Measurements from ENCODE around the gene ZNF827.

Gene ZNF827

DNA sequence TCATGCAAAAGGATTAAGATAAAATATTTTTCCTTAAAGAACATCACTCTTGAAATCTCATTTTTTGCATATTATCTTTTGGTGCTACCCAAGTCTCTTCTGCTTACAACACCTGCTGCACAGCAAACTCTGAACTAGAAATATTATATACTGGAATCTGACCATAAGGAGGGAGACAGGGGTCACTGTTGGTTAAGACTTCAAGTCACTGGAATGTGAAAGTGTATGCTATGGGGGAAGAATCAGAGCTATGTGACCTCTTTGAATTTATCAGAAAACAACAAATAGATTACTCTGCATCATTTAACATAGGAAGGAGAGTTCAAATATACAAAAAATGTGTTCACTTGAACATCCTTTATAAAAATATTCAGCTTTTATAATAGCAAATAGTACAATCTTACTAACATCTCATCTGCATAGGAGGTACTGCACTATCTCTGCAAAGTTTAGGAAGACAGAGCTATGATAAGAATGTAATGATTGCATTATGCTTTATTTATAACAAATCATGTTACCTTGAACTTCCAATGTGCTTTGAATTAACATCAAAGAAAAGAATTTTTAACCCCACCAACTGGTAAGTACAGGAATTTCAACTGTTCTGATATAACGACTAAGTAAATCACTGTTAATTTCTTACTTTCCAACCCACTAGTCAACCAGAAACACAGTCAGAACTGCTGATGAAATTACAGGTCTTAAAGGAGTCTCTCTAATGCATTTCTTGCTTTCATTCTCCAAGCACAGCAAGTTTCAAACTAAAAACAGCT, 69.8 kb downstream of the ZNF827 start:
- DNase-seq (ENCODE audit: extremely low read depth in 1 of 2, low read depth in 1 of 2), result no peak

- DNase-seq (ENCODE audit: extremely low read depth in 1 of 2, low read depth in 1 of 2), result no peak
Observed at GRCh38 chr4:145867406-145867805, 71.2 kb downstream of the ZNF827 start.

DNA sequence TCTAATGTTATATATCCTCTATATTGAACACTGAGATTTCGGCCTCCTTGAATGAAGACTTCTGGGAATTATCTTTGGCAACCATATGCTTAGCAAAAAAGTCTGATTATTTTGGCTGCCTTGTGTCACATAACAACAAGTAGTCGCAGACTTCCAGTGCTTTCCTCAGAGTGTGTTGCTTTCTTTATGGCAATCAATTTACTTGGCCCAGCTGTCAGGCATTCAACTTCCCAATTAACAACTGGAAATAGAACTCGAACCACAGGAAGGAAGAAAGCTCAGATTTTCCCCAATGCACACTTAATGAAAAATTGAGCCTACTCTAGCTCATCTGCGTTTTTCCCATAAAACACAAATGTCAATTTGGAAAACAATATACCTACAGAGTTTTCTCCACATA, 71.6 kb downstream of the ZNF827 start:
- DNase-seq (ENCODE audit: extremely low read depth in 1 of 2, low read depth in 1 of 2), result no peak

DNA sequence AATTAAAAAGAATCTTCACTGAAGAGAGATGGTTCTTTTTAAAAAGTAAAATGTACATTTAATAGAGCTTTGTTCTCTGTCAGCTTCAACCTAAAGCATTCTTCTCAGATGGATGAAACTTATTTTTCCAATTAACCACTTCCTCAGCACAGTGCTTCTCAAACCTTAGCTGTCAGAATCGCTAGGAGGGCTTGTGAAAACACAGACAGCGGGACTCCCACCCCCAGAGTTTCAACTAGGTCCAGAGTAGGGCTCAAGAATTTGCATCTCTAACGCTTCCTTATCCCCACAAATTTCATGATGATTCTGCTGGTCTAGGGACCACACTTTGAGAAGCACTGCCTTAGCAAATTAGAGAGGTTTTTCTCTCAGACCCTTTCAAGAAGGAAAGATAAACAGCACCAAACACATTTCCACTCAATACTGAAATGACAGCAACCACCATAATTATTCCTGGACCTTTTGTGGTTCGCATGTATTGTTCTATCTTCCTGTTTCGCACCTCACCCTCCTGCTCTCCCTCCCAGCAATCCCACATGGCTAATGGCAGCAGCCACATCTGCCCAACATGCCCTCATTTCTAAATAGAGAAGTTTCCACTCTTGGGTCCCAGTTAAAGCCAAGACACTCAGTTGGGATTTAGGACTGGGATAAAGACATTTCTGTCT, 73.2 kb downstream of the ZNF827 start:
- no peak for DNase-seq (ENCODE audit: extremely low read depth in 1 of 2, low read depth in 1 of 2)

DNA sequence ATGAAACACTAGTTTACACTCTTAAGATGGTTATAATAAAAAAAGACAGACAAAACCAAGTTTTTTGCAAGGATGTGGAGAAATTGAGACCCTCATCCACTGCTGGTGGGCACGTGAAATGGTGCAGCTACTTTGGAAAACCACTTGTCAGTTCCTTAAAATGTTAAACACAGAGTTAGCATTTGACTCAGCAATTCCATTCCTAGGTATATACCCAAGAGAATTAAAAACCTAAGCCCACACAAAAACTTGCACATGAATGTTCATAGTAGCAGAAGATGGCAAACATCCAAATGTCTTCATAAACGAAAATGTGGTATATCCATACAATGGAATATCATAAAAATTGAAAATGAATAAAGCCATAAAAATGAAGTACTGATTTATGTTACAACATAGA, 75.4 kb downstream of the ZNF827 start:
- DNase-seq (ENCODE audit: extremely low read depth in 1 of 2, low read depth in 1 of 2), result no peak

DNA sequence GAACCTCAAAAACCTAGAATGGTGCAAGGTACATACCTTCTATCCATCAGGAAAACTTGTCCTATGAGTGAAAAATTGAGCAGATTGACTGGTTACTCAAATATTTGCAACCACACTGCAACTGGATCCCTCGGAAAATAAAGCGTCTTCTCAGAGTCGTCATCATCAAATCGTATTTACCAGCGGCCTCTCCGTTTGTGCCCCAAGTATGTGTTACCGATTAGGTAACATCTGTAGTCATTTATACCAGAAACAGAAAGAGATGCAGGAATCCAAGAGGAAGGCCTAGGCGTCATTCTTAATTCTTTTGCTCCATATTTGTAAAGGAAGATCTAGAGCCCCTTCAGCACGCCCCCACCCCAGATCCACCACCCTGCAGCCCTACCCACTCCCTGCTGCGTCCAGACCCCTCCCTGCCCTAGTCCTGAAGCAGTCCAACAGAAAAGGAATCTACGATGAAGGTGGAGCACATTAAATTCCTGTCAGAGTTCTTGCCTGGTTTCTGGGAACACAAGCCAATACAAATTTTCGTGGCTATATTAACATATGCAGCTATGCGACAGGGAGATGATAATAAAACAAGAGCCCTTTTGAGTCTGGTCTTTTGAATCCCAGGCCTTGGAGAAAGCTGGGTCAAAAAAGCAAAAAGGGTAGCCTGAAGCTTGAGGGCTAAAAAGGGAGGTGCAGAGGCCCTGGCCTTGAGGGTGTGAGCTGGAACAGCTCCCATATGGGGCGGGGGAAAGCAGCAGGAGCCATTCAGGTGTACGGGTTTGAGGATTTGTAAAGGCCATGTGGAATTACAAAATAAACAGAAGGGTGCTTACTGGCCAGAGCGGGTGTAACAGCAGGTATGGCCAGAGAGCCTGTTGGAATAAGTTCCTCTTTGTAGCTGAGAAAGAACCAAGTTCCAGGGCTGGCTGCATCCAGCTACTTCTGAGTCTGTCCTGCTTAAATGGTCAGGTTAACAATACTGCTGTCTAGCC, 77.0 kb downstream of the ZNF827 start:
- no peak for DNase-seq (ENCODE audit: extremely low read depth in 1 of 2, low read depth in 1 of 2)

GRCh38 chr4:145860897-145861296, 77.7 kb downstream of the ZNF827 start:
- DNase-seq (ENCODE audit: extremely low read depth in 1 of 2, low read depth in 1 of 2), result no peak

- no peak for DNase-seq (ENCODE audit: extremely low read depth in 1 of 2, low read depth in 1 of 2)
Observed at GRCh38 chr4:145860446-145860845, 78.2 kb downstream of the ZNF827 start.

GRCh38 chr4:145859926-145860325, 78.7 kb downstream of the ZNF827 start:
- no peak for DNase-seq (ENCODE audit: extremely low read depth in 1 of 2, low read depth in 1 of 2)

- no peak for DNase-seq (ENCODE audit: extremely low read depth in 1 of 2, low read depth in 1 of 2)
Observed at GRCh38 chr4:145859426-145859825, 79.2 kb downstream of the ZNF827 start.

GRCh38 chr4:145852256-145852839, 86.3 kb downstream of the ZNF827 start:
- no peak for DNase-seq (ENCODE audit: extremely low read depth in 1 of 2, low read depth in 1 of 2)

DNA sequence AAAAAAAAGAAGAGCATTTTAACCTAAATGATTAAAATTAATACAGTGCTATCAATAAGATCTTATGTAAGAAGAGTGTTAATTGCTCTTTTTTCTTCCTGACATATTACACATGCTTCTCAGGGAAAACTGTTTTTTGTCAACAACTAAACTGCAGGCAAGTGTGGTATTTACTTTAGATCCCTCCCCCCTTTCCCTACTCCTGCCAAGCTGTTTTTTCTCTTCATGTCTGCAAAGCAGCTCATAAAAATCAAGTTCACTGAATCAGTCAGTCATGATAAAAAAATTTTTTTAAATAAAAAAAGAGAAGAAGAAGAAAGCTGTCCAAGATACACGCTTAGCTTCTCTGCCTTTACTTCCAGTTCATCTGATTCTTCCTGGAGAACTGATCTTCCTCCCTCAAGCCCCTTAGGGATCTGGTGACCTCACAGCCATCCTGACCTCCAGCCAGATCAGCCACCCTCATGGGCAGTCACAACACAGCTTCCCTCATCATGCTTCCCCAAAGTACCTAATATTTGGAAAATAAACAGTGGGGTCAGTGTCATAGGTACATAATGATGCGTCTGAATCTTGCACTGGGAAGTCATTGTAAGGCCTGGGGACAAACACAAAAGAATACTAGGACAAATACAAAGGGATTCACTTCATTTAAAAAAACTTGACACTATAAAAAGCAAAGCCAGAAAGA, 87.0 kb downstream of the ZNF827 start:
- no peak for DNase-seq (ENCODE audit: extremely low read depth in 1 of 2, low read depth in 1 of 2)

DNA sequence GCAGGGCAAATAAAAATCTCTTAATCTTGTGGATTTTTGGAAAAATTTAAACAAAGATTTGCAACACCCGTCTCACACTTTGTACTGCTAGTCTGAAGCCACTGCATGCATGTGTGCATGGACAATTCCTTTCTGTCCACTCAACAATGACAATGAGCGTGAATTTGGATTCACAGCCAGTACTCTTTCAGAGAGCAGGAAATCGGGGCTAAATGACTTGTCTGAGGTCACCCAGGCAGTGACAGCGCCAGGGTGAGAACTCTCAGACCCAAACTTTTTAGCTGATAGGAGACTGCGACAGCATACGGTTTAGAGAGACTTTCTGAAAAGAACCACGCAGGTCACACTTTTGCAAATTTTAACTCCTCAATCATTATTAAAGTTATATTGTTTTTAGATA, 90.9 kb downstream of the ZNF827 start:
- DNase-seq (ENCODE audit: extremely low read depth in 1 of 2, low read depth in 1 of 2), result no peak

GRCh38 chr4:145845118-145845517, 93.5 kb downstream of the ZNF827 start:
- no peak for DNase-seq (ENCODE audit: extremely low read depth in 1 of 2, low read depth in 1 of 2)

DNA sequence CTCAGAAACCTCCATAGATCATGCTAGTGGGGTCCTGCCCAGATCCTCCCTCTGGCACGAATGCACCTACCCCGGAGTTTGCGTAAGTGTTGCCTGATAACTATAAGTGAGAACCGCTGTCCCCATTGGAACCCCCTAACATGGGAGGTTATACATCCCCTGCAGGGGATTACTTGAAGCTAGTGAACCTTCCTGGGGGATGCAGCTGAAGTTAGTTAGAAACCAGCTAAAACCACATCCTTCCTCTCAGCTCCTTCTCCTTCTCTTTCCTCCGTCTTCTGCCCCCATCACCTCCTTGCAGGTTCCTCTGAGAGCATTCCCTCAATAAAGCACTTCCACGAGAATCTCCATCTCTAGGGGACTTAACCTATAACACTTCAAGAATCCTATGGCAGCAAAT, 95.0 kb downstream of the ZNF827 start:
- no peak for DNase-seq (ENCODE audit: extremely low read depth in 1 of 2, low read depth in 1 of 2)

DNA sequence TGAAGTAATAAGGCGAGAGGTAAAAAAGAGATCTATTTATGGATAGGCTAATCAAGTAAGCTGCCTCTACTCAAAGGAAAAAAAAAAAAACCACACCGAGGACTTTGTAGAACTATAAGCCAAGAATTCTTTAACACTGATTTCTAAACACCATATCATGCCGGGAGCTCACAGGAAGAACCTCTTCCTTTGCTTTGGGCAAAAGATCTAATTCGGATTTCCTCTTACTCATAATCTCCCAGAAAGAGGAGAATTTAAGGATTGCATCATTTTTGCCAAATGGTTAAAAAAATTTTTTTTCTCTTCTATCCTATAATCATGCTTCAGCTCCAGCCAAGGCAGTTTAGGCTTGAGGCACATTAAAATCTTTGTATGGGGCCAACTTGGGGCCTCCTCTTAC, 95.5 kb downstream of the ZNF827 start:
- DNase-seq (ENCODE audit: extremely low read depth in 1 of 2, low read depth in 1 of 2), result no peak

GRCh38 chr4:145842224-145842887, 96.3 kb downstream of the ZNF827 start:
- no peak for DNase-seq (ENCODE audit: extremely low read depth in 1 of 2, low read depth in 1 of 2)

DNA sequence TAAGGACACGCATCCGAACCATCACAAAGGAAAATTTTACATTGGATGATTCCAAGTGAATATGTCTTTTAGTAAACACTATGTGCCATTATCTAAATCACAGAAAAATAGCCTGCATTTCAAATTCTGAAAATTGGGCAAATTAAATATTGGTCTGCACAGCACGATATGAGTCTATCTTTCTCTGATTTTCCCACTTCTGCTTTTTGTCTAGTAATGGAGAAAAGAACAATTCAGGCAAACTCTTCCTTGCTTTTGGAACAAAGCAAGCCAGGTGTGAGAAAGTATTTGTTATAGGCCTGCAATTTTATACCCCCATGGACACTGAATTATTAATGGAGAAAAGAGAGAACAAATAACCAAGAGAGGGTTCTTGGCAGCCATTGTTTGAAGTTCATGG, 97.8 kb downstream of the ZNF827 start:
- DNase-seq (ENCODE audit: extremely low read depth in 1 of 2, low read depth in 1 of 2), result no peak

DNA sequence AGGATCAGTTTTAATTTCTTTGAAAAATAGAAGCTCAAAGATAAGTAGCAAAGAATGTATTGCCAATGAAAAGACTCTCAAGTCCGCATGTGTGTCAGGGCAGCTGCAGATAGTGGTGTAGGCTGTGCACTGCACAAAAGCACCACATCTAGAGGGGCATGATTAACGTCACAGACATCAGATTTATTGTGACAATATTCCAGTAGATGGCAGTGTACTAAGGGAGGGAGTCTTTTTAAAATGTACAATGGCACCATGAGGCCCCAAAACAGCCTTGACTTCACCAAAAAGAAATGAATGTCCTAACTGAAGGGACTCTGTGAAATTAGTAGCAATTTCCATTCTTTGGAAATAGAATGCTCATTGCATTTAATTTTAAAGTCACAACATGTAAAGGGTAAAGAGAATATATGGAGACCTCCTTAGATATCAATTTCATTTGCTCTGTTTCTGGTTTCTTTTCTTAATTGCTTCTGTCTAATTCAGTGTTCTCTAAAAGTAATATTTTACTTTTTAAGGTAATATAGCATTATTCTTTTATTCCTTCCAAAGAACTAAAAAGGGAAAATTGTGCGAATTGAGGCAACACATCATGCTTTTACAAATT, 98.4 kb downstream of the ZNF827 start:
- DNase-seq (ENCODE audit: extremely low read depth in 1 of 2, low read depth in 1 of 2), result no peak

- DNase-seq (ENCODE audit: extremely low read depth in 1 of 2, low read depth in 1 of 2), result no peak
Observed at GRCh38 chr4:145839151-145839550, 99.5 kb downstream of the ZNF827 start.
